ENCODE results near the gene TSEN54.

The TSEN54 gene

GRCh38 chr17:75521951-75522727 is 5.8 kb downstream of the TSEN54 start:
- TF ChIP-seq EZH2 (optimal IDR thresholded peaks at IDR 0.05; ENCODE audit: low read depth, low read length) (no peak), EZH2phosphoT487 (IDR thresholded peaks at IDR 0.05; ENCODE audit: low read length) (no peak), CTCF (IDR thresholded peaks at IDR 0.05; ENCODE audit: low read length) (no peak)
- Histone ChIP-seq H3K4me3 (ENCODE audit: low read length) (no peak overlapping the region), H3K79me2 (ENCODE audit: low read length) (peaks cover 15% of the 10 kb centered on the region), H4K20me1 (ENCODE audit: insufficient read depth, low read length) (no peaks in the 10 kb centered on the region), H3F3A (ENCODE audit: insufficient read depth, low read length) (peaks cover 7% of the 10 kb centered on the region; the same call in 1 of the 2 replicates), H3K27ac (ENCODE audit: low read length) (no peak overlapping the region), H3K9ac (ENCODE audit: low read length) (no peak overlapping the region), H3K9me3 (replicated peaks; ENCODE audit: insufficient read depth, low read length) (no peaks in the 10 kb centered on the region), H3K36me3 (replicated peaks; ENCODE audit: insufficient read depth, low read length) (no peaks in the 10 kb centered on the region), H3K4me2 (ENCODE audit: low read depth, low read length) (no peak overlapping the region), H3K27me3 (replicated peaks; ENCODE audit: insufficient read depth, low read length) (no peaks in the 10 kb centered on the region), H3K9me2 (replicated peaks; ENCODE audit: insufficient read depth, low read length) (no peaks in the 10 kb centered on the region), H3K4me1 (ENCODE audit: low read length) (peaks cover 25% of the 10 kb centered on the region), H2AFZ (ENCODE audit: low read length) (no peak overlapping the region)
- no peak for DNase-seq

- no peaks in the 10 kb centered on the region for H4K20me1 ChIP-seq (ENCODE audit: insufficient read depth, low read length)
- TF ChIP-seq EZH2phosphoT487 (IDR thresholded peaks at IDR 0.05; ENCODE audit: low read length) (no peak), CTCF (IDR thresholded peaks at IDR 0.05; ENCODE audit: low read length) (no peak), EZH2 (optimal IDR thresholded peaks at IDR 0.05; ENCODE audit: low read depth, low read length) (no peak)
- peaks cover 11% of the 10 kb centered on the region for H3K4me1 ChIP-seq (ENCODE audit: low read length)
- H3K27me3 ChIP-seq (replicated peaks; ENCODE audit: insufficient read depth, low read length), result no peaks in the 10 kb centered on the region
- H3K9ac ChIP-seq (ENCODE audit: low read length), result no peak overlapping the region
- no peaks in the 10 kb centered on the region for H3K9me3 ChIP-seq (replicated peaks; ENCODE audit: insufficient read depth, low read length)
- no peaks in the 10 kb centered on the region for H3K36me3 ChIP-seq (replicated peaks; ENCODE audit: insufficient read depth, low read length)
- H3K79me2 ChIP-seq (ENCODE audit: low read length), result no peaks in the 10 kb centered on the region
- peaks cover 7% of the 10 kb centered on the region; the same call in 1 of the 2 replicates for H3F3A ChIP-seq (ENCODE audit: insufficient read depth, low read length)
- no peak overlapping the region for H3K4me2 ChIP-seq (ENCODE audit: low read depth, low read length)
- no peak for DNase-seq
- no peak overlapping the region for H3K27ac ChIP-seq (ENCODE audit: low read length)
- H3K9me2 ChIP-seq (replicated peaks; ENCODE audit: insufficient read depth, low read length), result no peaks in the 10 kb centered on the region
- no peak overlapping the region for H3K4me3 ChIP-seq (ENCODE audit: low read length)
- no peak overlapping the region for H2AFZ ChIP-seq (ENCODE audit: low read length)
Observed at GRCh38 chr17:75523647-75524046, 7.3 kb downstream of the TSEN54 start.

DNA sequence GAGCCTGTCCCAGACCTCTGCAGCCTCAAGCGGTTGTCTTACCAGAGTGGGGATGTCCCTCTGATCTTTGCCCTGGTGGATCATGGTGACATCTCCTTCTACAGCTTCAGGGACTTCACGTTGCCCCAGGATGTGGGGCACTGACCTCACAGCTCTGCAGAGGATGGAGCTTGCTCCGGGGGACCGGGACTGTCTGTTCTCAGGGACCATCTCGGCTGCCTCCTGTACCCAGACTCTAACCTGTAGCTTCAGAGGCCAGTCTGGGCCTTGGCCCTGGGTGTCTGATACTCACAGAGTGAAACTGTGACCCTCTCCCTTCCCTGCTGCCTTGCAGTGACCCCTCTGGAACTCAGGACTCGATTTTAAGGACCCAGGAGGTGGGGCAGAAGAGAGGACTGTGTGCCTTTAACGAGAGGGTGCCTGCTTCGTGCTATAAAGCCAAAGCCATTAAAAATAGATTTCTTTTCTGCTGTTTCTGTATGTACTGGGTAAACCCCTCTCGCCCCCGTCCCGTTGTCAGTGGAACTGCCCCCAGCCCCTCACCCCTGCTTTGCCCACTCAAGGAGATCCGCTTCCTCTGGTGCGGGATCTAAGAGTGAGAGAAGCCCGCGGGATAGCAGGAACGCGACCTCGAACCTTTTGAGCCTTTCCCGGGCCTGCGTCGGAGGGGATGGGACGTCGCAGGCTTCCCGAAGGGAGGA is 8.1 kb downstream of the TSEN54 start:
- Histone ChIP-seq H3K9me3 (replicated peaks; ENCODE audit: insufficient read depth, low read length) (no peaks in the 10 kb centered on the region), H3K4me3 (ENCODE audit: low read length) (peak overlapping the region; percentile 96), H3K4me2 (ENCODE audit: low read depth, low read length) (peak overlapping the region; percentile 82), H4K20me1 (ENCODE audit: insufficient read depth, low read length) (no peaks in the 10 kb centered on the region), H3K4me1 (ENCODE audit: low read length) (peaks cover 11% of the 10 kb centered on the region), H3K79me2 (ENCODE audit: low read length) (no peaks in the 10 kb centered on the region), H3K9me2 (replicated peaks; ENCODE audit: insufficient read depth, low read length) (no peaks in the 10 kb centered on the region), H3K27ac (ENCODE audit: low read length) (no peak overlapping the region), H3K27me3 (replicated peaks; ENCODE audit: insufficient read depth, low read length) (no peaks in the 10 kb centered on the region), H3K36me3 (replicated peaks; ENCODE audit: insufficient read depth, low read length) (no peaks in the 10 kb centered on the region), H3K9ac (ENCODE audit: low read length) (peak overlapping the region; percentile 85; the same call in 1 of the 2 replicates), H2AFZ (ENCODE audit: low read length) (peak overlapping the region; percentile 100; the same call in 1 of the 2 replicates), H3F3A (ENCODE audit: insufficient read depth, low read length) (0 out of 2 replicates have a peak, but pooled peaks cover 3% of the 10 kb centered on the region)
- TF ChIP-seq EZH2 (optimal IDR thresholded peaks at IDR 0.05; ENCODE audit: low read depth, low read length), result no peak
- no peak for TF ChIP-seq EZH2phosphoT487 (IDR thresholded peaks at IDR 0.05; ENCODE audit: low read length)
- no peak for TF ChIP-seq CTCF (IDR thresholded peaks at IDR 0.05; ENCODE audit: low read length)
- DNase-seq, result no peak

All from MM.1S (cell line).